ENCODE measurements around the gene TMPRSS11E.
"Not testable (repeated sequence)": the region's sequence is repeated elsewhere in the genome, so short reads cannot be mapped to it uniquely, and the experiment has no call there.

TMPRSS11E gene

GRCh38 chr4:68535974-68536373 lies 88.7 kb downstream of the TMPRSS11E start:
- POLR2A ChIA-PET = no interaction called here
- TF ChIP-seq CTCF (IDR thresholded peaks at IDR 0.05; ENCODE audit: insufficient read depth, low read length, missing control alignments) = no peak
- CTCF ChIA-PET = no interaction called here
- no peak for DNase-seq (ENCODE audit: low read depth, low spot score)
- no peak overlapping the region for H3K4me3 ChIP-seq (ENCODE audit: low read depth, low read length)

- no peak for TF ChIP-seq CTCF (IDR thresholded peaks at IDR 0.05; ENCODE audit: insufficient read depth, low read length, missing control alignments)
- DNase-seq (ENCODE audit: low read depth, low spot score) = no peak
- CTCF ChIA-PET = no interaction called here
- H3K4me3 ChIP-seq (ENCODE audit: low read depth, low read length) = no peak overlapping the region
- POLR2A ChIA-PET = no interaction called here
These were observed 89.1 kb downstream of the TMPRSS11E start for GRCh38 chr4:68536375-68536774.

- CTCF ChIA-PET; H3K4me3 ChIP-seq (ENCODE audit: low read depth, low read length); DNase-seq (ENCODE audit: low read depth, low spot score); POLR2A ChIA-PET: not testable (repeated sequence)
These were observed 95.5 kb downstream of the TMPRSS11E start for GRCh38 chr4:68542742-68543141.

Measured in AG04449 (cell line).